Neural cell (in vitro differentiated cells): Measurements from ENCODE around the gene MYO5A.

Experiments used
- CTCF ChIP-seq: fragments of 450-650 bp; IDR thresholded peaks from 2 replicates; pipeline ENCODE4 v1.5.1; 2014; ENCODE audit warnings: antibody characterized with exemption, mild to moderate bottlenecking, moderate library complexity; ENCODE audit not compliant: poor library complexity, severe bottlenecking
- EZH2 ChIP-seq: fragments of 200-600, 300-800 bp; shearing (Covaris generic), sonication (generic); IDR thresholded peaks from 2 replicates; pipeline ENCODE4 v1.6.1; 2014; ENCODE audit warnings: antibody characterized with exemption, low read length, borderline replicate concordance, mild to moderate bottlenecking; ENCODE audit not compliant: insufficient read depth, poor library complexity, severe bottlenecking
- RAD21 ChIP-seq: fragments of 450-650 bp; conservative IDR thresholded peaks from 2 replicates; pipeline ENCODE4 v1.6.1; 2014; ENCODE audit warnings: antibody characterized with exemption, mild to moderate bottlenecking, moderate library complexity
- REST ChIP-seq: IDR thresholded peaks from 2 replicates; pipeline ENCODE4 v1.6.1; 2012; ENCODE audit warnings: borderline replicate concordance
- SMC3 ChIP-seq: fragments of 450-650 bp; conservative IDR thresholded peaks from 2 replicates; pipeline ENCODE4 v1.6.1; 2014; ENCODE audit warnings: antibody characterized with exemption, mild to moderate bottlenecking, moderate library complexity; ENCODE audit not compliant: poor library complexity
- TAF1 ChIP-seq: IDR thresholded peaks from 2 replicates; pipeline ENCODE4 v1.6.1; 2012; ENCODE audit warnings: low read depth

- no peak for TF ChIP-seq CTCF
- TF ChIP-seq TAF1, result no peak
- no peak for TF ChIP-seq EZH2
- no peak for TF ChIP-seq RAD21
- no peak for TF ChIP-seq SMC3
- no peak for TF ChIP-seq REST
Measured at GRCh38 chr15:52540374-52541012, 11.8 kb upstream of the MYO5A start.
